Neural progenitor cell (in vitro differentiated cells): Measurements from ENCODE around the gene ZNF544. TPM values are rescaled to one million over a fixed set of nuclear protein-coding genes. Genes with fewer than 3 reads are reported as not detected.

Source experiments
- DNase-seq: peaks from one replicate; pipeline ENCODE4 v3.0.0-alpha.2; 2016; ENCODE audit warnings: low spot score
- H2AFZ ChIP-seq: fragments of 200-600 bp; sonication (generic); replicated peaks from 2 replicates; pipeline ENCODE4 v1.6.1; 2016; ENCODE audit warnings: antibody characterized with exemption
- H3F3A ChIP-seq: fragments of 200-600 bp; sonication (generic); 2 replicates; pipeline ENCODE4 v1.6.1; 2016; ENCODE audit warnings: antibody characterized with exemption, low read depth
- H3K27ac ChIP-seq: fragments of 200-600 bp; sonication (generic); 2 replicates; pipeline ENCODE4 v1.5.1; 2016; ENCODE audit warnings: mild to moderate bottlenecking
- H3K27me3 ChIP-seq: fragments of 200-600 bp; sonication (generic); 2 replicates; pipeline ENCODE4 v1.6.1; 2016; ENCODE audit warnings: mild to moderate bottlenecking, moderate library complexity
- H3K36me3 ChIP-seq: fragments of 200-600 bp; sonication (generic); 2 replicates; pipeline ENCODE4 v1.5.1; 2016
- H3K4me1 ChIP-seq: fragments of 200-600 bp; sonication (generic); 2 replicates; pipeline ENCODE4 v1.6.1; 2016; ENCODE audit warnings: mixed run types
- H3K4me2 ChIP-seq: fragments of 200-600 bp; sonication (generic); 2 replicates; pipeline ENCODE4 v1.6.1; 2016
- H3K4me3 ChIP-seq: fragments of 200-600 bp; sonication (generic); 2 replicates; pipeline ENCODE4 v1.5.1; 2016
- H3K79me2 ChIP-seq: fragments of 200-600 bp; sonication (generic); 2 replicates; pipeline ENCODE4 v1.6.1; 2016; ENCODE audit warnings: low read depth
- H3K9ac ChIP-seq: fragments of 200-600 bp; sonication (generic); 2 replicates; pipeline ENCODE4 v1.6.1; 2016
- H3K9me3 ChIP-seq: fragments of 200-600 bp; sonication (generic); 2 replicates; pipeline ENCODE4 v1.5.1; 2016; ENCODE audit warnings: low read depth
- H4K20me1 ChIP-seq: fragments of 200-600 bp; sonication (generic); 2 replicates; pipeline ENCODE4 v1.6.1; 2016; ENCODE audit warnings: low read depth
- H3K27ac Mint-ChIP-seq: 3 replicates; pipeline ENCODE4 v1.8.0; 2021; ENCODE audit warnings: mixed read lengths
- H3K27me3 Mint-ChIP-seq: 2 replicates; pipeline ENCODE4 v1.8.0; 2022; ENCODE audit warnings: low read depth, mild to moderate bottlenecking, inconsistent platforms, moderate library complexity, mixed read lengths; ENCODE audit not compliant: insufficient read depth
- H3K36me3 Mint-ChIP-seq: 3 replicates; pipeline ENCODE4 v1.8.0; 2021; ENCODE audit warnings: mixed read lengths
- H3K4me1 Mint-ChIP-seq: 3 replicates; pipeline ENCODE4 v1.8.0; 2021; ENCODE audit warnings: mixed read lengths
- H3K4me3 Mint-ChIP-seq: 3 replicates; pipeline ENCODE4 v1.8.0; 2021; ENCODE audit warnings: mild to moderate bottlenecking, moderate library complexity, mixed read lengths
- H3K9me3 Mint-ChIP-seq: 3 replicates; pipeline ENCODE4 v1.8.0; 2020; ENCODE audit warnings: mixed read lengths
- EZH2 ChIP-seq: fragments of 200-600 bp; sonication (generic); IDR thresholded peaks from 2 replicates; pipeline ENCODE4 v1.6.1; 2017; ENCODE audit warnings: antibody characterized with exemption, mild to moderate bottlenecking, moderate library complexity
- EZH2phosphoT487 ChIP-seq: fragments of 200-600 bp; sonication (generic); IDR thresholded peaks from 2 replicates; pipeline ENCODE4 v1.6.1; 2017; ENCODE audit warnings: antibody characterized with exemption
- total RNA-seq: library from RNA; depleted of rRNA; stranded (reverse); fragments of >200 nt; gene quantifications from 2 replicates; pipeline ENCODE4 v1.2.3, GENCODE V29; 2015; ENCODE audit warnings: low replicate concordance
- TF ChIP-seq, protein P1 (sequence below): fragments of 200-600 bp; sonication (generic); IDR thresholded peaks from 2 replicates; pipeline ENCODE4 v1.5.1; 2017; ENCODE audit warnings: antibody characterized with exemption, mild to moderate bottlenecking

ZNF544 gene
- total RNA-seq, 1 donor from 2014 or later, result 86.0 TPM

DNA sequence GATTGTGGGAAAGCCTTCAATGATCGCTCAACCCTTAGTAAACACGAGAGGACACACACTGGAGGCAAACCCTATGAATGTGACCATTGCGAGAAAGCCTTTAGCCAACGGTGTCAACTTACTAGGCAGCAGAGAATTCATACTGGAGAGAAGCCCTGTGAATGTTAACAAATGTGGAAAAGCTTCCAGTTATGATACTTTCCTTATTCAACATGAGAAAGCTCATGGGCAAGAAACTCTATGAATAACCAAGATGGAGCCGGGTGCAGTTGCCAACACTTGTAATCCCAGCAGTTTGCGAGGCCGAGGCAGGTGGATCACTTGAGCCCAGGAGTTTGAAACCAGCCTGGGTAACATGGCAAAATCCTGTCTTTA, 34.2 kb downstream of the ZNF544 start:
- H3K4me2 ChIP-seq, result no peak overlapping the region
- Mint-ChIP-seq H3K27ac (no peak overlapping the region), H3K36me3 (peaks cover 61% of the 10 kb centered on the region), H3K4me3 (no peak overlapping the region), H3K4me1 (no peaks in the 10 kb centered on the region), H3K27me3 (peaks cover 15% of the 10 kb centered on the region), H3K9me3 (peaks cover 94% of the 10 kb centered on the region)
- no peak for DNase-seq
- H3K4me3 ChIP-seq, result peak overlapping the region; percentile 13
- peaks cover 59% of the 10 kb centered on the region for H3K36me3 ChIP-seq
- H3K9me3 ChIP-seq, result peaks cover 65% of the 10 kb centered on the region
- H3K4me1 ChIP-seq, result no peaks in the 10 kb centered on the region
- no peak overlapping the region for H3K27ac ChIP-seq
- H3K79me2 ChIP-seq, result peaks cover 5% of the 10 kb centered on the region
- H3K9ac ChIP-seq, result no peak overlapping the region
- peaks cover 42% of the 10 kb centered on the region for H3F3A ChIP-seq
- peaks cover 8% of the 10 kb centered on the region for H3K27me3 ChIP-seq
- no peak overlapping the region for H2AFZ ChIP-seq
- TF ChIP-seq, protein P1, sequence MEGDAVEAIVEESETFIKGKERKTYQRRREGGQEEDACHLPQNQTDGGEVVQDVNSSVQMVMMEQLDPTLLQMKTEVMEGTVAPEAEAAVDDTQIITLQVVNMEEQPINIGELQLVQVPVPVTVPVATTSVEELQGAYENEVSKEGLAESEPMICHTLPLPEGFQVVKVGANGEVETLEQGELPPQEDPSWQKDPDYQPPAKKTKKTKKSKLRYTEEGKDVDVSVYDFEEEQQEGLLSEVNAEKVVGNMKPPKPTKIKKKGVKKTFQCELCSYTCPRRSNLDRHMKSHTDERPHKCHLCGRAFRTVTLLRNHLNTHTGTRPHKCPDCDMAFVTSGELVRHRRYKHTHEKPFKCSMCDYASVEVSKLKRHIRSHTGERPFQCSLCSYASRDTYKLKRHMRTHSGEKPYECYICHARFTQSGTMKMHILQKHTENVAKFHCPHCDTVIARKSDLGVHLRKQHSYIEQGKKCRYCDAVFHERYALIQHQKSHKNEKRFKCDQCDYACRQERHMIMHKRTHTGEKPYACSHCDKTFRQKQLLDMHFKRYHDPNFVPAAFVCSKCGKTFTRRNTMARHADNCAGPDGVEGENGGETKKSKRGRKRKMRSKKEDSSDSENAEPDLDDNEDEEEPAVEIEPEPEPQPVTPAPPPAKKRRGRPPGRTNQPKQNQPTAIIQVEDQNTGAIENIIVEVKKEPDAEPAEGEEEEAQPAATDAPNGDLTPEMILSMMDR, result no peak
- TF ChIP-seq EZH2phosphoT487, result no peak
- TF ChIP-seq EZH2, result no peak
- H4K20me1 ChIP-seq, result no peaks in the 10 kb centered on the region

DNA sequence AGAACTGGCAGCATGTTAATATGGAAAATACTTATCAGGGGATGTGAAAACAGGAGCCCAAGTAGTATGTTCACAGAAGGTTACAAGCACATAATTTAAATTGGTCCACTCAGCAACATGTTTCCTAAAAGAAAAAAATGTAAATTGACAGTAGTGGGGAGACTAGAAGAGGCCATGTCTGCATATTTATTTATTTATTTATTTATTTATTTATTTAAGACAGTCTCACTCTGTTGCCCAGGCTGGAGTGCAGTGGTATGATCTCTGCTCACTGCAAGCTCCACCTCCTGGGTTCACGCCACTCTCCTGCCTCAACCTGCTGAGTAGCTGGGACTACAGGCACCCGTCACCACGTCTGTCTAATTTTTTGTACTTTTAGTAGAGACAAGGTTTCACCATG, 36.4 kb downstream of the ZNF544 start:
- Histone ChIP-seq H2AFZ (no peak overlapping the region), H3K4me1 (no peaks in the 10 kb centered on the region), H3F3A (peaks cover 34% of the 10 kb centered on the region), H3K36me3 (peaks cover 45% of the 10 kb centered on the region), H3K9me3 (peaks cover 53% of the 10 kb centered on the region), H4K20me1 (no peaks in the 10 kb centered on the region), H3K4me2 (no peak overlapping the region), H3K9ac (no peak overlapping the region), H3K27ac (no peak overlapping the region), H3K79me2 (peaks cover 5% of the 10 kb centered on the region), H3K27me3 (peaks cover 8% of the 10 kb centered on the region), H3K4me3 (no peak overlapping the region)
- TF ChIP-seq EZH2 (no peak), EZH2phosphoT487 (no peak)
- TF ChIP-seq, protein P1, result no peak
- no peak for DNase-seq
- H3K9me3 Mint-ChIP-seq, result peaks cover 87% of the 10 kb centered on the region
- H3K27me3 Mint-ChIP-seq, result peaks cover 14% of the 10 kb centered on the region
- no peak overlapping the region for H3K4me3 Mint-ChIP-seq
- peaks cover 56% of the 10 kb centered on the region for H3K36me3 Mint-ChIP-seq
- H3K27ac Mint-ChIP-seq, result no peak overlapping the region
- H3K4me1 Mint-ChIP-seq, result no peaks in the 10 kb centered on the region

GRCh38 chr19:58268344-58268743, 39.6 kb downstream of the ZNF544 start:
- H3K4me1 Mint-ChIP-seq, result no peaks in the 10 kb centered on the region
- Histone ChIP-seq H3K9me3 (peaks cover 21% of the 10 kb centered on the region), H3K27ac (no peak overlapping the region), H2AFZ (no peak overlapping the region), H3K4me1 (no peaks in the 10 kb centered on the region), H3K9ac (no peak overlapping the region), H3K36me3 (peaks cover 27% of the 10 kb centered on the region), H3K79me2 (peaks cover 11% of the 10 kb centered on the region), H3F3A (peaks cover 3% of the 10 kb centered on the region), H3K4me3 (no peak overlapping the region), H4K20me1 (no peaks in the 10 kb centered on the region), H3K4me2 (no peak overlapping the region), H3K27me3 (no peaks in the 10 kb centered on the region)
- no peak overlapping the region for H3K27ac Mint-ChIP-seq
- H3K4me3 Mint-ChIP-seq, result no peak overlapping the region
- TF ChIP-seq, protein P1, result no peak
- TF ChIP-seq EZH2phosphoT487 (no peak), EZH2 (no peak)
- H3K27me3 Mint-ChIP-seq, result peaks cover 7% of the 10 kb centered on the region
- H3K9me3 Mint-ChIP-seq, result peaks cover 83% of the 10 kb centered on the region
- no peak for DNase-seq
- H3K36me3 Mint-ChIP-seq, result peaks cover 46% of the 10 kb centered on the region
